ENCODE data around the gene DDX55. TPM values are rescaled to one million over a fixed set of nuclear protein-coding genes. Genes with fewer than 3 reads are reported as not detected.

The DDX55 gene
- polyA plus RNA-seq, 1 donor, result 21.4 TPM

DNA sequence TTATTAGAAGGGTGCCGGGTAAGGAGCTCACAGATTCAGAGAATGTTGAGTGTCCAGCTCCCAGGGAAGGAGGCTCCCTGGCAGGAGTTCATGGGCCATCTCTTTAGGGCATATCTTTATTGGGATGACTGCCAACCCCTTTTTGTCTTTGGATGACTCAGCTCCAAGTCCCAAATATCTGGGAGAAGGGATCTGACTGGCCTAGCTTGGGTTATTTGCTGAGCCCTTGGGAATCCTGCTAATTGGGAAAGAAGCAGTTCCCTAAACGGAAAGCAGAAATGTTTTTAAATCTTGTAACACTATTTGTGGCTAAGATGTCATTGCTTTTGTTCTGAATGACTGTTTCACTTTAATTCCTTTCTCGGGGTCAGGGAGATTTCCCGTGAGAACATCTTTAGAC, 12.6 kb downstream of the DDX55 start:
- DNase-seq, result no peak

DNA sequence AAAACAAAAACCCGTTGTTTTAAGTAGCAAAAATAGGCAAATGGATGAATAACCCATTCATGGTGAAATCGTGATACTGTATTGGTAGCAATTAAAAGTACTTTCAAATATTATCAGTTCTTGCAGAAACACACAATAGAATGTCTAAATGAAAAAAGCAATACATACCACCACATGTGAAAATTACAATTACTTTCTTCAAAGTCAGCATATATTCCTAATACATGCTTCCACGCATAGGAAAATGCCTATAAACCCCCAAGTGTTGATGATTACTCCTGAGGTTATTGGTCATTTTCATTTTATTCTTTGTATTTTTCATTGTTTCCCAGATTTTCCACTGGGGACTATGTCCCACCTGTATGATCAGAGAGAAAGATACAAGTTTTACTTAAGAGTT, 15.2 kb downstream of the DDX55 start:
- no peak for DNase-seq

DNA sequence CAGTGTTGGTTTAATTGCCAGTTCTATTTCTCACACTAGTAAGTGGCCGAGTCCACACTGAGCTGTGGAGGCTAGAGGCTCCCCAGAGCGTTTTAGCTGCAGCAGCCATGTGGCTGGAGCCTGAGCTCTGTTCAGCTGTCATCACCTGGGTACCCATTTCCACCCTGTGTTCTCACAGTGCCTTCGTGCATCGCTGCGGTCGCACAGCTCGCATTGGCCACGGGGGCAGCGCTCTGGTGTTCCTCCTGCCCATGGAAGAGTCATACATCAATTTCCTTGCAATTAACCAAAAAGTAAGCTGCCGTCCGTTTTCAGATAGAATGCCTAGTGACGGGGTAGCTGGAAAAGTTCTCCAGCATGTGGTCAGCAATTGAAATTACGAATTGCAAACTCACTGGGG, 15.7 kb downstream of the DDX55 start:
- no peak for DNase-seq

DNA sequence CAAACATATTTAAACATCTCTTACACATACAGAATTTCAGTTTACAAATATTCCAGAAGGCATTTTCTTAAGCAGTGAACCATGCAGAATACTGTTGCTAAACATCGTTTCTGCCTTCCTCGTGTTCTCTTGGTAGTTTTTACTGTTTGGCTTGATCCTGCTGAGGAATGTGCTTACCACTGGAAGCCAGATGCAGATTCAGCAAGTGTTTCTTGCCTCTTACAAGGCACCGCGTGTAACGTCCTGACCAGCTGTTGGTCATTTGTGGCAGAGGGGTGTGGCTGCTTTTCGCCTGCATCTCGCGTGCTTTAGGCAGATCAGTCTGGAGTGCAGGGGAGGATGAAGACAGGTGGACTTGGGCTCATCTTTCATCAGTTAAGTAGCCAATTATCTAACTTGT, 19.2 kb downstream of the DDX55 start:
- no peak for DNase-seq

DNA sequence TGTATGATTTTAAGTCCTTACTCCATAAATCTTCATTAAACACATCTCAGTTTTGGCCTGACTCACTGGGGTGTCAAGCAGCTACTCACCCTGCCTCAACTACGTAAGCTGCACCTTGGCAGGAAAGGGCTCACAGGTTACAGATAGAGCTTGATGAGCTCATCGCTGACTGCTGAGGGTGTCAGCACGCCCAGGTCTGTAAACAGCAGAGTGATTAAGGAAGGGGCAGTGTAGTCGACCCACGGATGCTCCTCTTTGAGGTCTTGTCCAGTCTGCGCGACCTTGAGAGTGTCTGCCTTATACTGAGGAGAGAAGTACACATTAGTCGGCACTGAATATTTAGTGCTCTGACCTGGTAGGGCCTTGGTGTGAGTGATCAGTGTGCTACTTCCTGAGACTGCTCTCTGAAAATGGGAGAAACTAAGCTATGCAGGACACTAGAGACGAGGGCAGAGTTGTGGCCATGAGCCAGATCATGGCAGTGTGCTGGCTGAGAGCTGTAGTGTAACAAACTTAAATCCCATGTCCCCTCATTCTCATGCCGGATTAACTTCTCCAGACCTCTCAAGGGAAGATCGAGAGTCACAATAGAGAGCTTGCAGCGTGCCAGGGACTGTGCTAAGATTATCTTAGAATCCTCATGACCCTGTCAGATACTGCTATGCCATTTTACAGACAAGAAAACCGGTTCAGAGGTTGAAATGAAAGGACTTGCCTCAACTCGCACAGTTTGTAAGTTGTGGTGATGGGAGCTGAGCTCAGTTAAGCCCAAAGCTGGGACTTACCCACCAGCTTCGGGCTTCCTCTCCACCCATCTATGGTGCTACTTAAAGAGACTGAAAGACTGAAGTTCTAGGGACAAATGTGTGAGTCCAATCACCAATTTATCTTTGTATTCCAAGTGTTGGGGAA, 20.0 kb downstream of the DDX55 start:
- no peak for DNase-seq

DNA sequence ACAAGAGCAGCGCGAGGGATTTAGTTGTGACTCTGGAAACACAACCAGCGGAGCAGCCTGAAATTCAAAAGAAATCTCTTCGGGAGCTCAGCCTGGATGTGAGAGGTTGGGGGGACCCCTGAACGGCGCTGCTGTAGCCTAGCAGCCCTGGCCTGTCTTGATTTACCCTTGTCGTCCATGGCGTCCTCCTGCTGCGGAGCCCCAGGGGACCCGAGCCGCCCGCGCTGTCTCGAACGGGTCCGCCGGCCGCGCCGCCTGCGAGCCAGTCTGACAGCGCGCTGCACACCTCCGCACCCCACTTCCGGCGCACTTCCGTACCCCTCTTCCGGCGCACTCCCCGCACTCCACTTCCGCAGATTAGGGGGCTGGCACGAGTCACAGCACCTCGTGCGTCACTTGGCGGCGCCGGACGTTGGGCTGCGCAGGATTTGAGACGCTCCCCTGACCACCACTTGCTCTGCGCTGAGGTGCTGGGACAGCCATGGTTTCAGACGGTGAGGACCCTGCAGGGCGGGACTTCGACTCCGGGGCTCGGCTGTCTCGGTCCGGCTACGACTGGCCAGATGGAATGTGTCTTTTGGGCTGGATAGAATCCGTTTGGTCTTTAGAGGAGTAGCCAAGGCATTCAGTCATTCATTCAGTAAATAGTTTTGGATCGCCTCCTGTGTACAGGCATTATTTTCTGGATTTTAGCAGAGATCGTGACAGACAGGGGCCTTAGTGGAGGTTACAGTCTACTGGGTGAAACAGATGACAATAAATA, 31.7 kb downstream of the DDX55 start, which contains the start of the genes EIF2B1 and GTF2H3:
Gene EIF2B1, minus strand, starts transcription at position 308 of the 763 bp plus-strand sequence. Its CDS starts 129 bp downstream, at position 179.
Gene GTF2H3, plus strand, starts transcription at position 451 of the 763 bp plus-strand sequence. Its CDS starts 31 bp downstream, at position 482.
- DNase-seq, result peak; percentile 98

DNA sequence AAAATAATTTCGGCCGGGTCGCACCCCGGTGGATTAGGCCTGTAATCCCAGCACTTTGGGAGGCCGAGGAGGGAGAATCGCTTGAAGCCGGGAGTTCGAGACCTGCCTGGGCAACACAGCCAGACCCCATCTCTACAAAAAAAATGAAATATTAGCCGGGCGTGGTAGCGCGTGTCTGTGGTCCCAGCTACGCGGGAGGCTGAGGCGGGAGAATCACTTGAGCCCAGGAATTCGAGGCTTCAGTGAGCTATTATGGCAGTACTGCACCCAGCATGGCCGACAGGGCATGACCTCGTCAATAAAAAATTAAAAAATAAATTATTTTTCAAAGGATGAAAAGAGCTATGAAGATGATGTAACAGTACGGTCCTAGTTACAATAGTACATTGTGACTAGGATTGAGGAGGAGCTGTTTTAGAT, 32.3 kb downstream of the DDX55 start:
- DNase-seq, result no peak

DNA sequence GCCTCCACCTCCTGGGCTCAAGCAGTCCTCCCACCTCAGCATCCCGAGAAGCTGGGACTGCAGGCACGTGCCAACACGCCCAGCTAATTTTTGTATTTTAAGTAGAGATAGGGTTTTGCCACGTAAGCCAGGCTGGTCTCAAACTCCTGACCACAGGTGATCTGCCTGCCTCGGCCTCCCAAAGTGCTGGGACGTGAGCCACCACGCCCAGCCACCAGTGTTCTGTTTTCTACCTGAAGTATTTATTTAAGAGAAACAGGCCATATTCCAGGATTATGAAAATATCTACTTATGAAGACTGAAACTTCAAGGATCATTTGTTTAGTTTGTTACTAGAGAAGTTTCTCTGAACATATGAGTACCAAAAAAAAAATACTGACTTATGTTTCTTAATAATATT, 42.0 kb downstream of the DDX55 start:
- no peak for DNase-seq

DNA sequence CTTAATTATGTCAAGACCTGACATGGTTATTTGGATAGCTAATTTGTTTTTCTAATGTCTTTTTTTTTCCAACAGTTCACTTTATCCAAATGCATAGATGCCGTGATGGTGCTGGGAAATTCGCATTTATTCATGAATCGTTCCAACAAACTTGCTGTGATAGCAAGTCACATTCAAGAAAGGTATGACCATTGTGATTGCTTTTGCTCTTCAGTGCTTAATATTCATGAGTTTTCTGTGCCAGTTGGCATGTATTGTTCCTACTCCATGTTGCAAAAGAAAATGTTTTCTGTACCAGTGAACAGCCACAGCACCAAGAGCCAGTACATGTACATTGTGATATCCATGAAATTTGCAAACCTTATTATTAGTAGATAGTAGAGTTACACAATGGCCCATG, 43.5 kb downstream of the DDX55 start:
- no peak for DNase-seq

DNA sequence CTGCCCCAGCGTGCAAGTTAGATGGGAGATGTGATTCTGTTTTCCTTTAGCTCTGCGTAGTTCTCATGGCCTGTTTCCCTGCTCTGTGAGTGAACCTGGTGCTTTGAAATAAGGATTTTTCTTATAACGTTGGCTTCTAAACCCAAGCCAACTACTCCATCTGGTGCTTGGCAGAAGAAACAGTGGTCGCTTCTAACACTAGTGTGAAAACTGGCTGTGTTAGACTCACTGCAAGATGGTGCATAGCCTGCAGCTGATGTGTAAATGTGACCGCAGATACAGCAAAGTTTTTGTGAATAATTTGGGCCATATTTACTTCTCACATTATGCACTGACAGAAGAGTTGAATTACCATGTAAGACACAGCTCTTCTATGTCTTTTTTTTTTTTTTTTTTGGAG, 44.0 kb downstream of the DDX55 start:
- DNase-seq, result no peak

DNA sequence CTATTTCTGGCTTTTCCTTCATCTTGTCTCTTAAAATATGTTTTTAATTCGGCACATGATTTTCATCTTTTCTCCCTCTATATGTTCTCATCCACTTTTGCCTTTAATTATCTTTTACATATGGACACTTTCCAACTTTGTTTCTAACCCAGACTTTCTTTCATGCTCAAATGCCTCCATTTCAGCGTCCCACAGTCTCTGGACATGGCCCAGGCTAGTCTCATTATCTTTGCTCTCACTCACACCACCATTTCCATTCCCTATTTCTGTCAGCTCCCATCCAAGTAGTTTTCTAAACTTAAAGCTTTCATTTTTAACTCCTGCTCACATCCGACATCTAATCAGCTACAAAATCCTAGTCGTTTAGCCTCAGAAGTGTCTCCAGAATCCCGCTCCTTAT, 46.5 kb downstream of the DDX55 start:
- no peak for DNase-seq

DNA sequence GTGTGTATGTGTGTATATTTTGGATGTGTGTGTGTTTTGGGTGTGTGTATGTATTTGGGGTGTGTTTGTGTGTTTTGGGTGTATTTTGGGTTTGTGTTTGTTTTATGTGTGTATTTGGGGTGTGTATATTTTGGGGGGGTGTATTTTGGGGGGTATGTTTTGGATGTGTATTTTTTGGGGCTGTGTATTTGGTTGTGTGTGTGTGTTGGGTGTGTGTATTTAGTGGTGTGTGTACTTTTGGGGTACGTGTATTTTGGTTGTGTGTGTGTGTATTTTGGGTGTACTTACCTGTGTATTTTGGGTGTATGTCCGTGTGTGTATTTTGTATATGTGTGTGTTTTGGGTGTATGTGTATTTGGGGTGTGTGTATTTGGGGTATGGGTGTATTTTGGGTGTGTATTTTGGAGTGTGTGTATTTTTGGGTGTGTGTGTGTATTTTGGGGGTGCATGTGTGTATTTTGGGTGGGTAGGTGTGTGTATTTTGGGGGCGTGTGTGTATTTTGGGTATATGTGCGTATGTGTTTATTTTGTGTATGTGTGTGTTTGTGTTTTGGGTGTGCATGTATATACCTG, 52.3 kb downstream of the DDX55 start:
- no peak for DNase-seq

DNA sequence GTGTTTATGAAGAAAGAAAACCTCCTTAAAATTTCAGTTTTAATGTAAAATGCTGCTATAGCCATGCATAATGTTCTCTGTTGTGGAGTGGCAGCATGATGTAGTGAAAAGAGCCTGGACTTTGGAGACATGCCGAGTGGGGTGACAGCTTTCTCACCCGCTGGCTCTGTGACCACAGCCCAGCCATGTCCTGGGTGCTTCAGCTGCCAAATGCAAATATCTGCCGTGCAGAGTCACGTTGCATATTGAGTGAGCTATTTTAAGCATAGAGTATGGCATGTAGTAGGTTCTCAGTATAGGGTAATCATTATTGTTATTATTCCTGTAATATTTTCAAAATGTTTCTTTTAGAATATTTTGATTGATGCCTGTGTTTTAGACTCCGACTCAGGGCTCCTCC, 53.5 kb downstream of the DDX55 start:
- no peak for DNase-seq

DNA sequence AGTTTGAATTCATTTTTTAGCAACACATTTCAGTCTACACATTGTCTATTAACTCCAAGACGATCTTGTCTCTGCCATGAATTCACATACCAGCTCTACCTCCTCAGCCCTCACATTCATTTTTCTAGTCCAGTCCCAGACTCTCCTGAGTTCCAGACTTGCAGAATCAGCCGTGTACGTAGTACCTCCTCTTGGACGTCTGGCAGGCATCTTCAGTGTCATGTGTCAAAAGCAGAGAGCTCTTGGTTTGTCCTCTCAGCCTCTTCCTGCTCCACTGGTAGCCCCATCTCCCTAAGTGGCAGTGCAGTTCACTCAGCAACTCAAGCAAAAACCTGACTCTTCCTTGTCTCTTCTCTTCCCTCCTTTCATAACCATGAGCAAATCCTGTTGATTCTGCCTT, 54.5 kb downstream of the DDX55 start:
- DNase-seq, result no peak

DNA sequence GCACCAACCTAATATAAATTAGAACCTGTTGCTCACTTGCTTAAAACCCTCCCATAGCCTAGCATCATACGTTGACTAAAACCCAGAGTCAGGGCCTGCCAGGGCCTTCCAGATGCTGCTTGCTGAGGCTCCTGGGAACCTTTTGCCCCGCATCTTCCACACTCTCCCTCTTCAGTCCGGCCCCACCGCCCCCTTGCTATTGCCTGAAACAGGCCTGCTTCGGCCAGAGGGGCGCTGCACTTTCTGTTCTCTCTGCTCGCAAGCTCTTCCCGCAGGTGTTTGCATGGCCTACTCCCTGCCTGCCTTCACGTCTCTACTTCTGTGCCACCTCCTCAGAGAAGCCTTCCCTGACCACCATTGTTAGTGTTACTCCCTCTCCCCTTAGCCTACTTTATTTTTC, 55.3 kb downstream of the DDX55 start:
- DNase-seq, result no peak

DNA sequence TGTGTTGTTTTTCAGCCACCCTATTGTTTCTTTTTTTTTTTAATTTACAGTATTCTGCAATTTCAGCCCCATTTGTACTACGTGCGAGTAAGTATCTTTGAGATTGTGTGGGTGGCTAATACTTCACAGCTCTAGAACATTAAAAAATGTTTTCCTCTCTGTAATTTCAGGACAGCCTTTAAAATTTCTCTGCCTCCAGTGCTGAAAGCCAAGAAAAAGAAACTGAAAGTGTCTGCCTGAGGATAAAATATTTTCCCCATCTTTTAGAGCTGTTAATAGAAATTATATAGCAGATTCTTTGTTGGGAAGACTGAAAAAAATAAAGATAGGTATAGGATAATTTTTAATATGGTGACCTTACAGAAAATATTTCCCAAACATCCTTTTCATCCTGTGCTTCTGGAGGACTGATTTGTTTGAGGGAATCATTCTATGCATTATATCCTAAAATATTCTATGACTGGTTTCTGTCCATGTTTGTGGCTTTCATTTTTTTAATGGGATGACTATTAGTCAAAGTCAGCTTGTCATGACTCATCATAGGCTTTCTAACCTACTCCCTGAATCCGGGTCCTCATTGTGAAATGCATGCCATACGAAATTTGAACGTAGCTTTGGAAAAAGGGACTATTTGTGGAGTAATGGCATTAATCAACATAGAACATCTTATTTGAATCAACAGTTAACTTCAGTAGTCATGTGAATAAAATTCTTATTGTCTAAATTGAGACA, 58.3 kb downstream of the DDX55 start:
- DNase-seq, result no peak

DNA sequence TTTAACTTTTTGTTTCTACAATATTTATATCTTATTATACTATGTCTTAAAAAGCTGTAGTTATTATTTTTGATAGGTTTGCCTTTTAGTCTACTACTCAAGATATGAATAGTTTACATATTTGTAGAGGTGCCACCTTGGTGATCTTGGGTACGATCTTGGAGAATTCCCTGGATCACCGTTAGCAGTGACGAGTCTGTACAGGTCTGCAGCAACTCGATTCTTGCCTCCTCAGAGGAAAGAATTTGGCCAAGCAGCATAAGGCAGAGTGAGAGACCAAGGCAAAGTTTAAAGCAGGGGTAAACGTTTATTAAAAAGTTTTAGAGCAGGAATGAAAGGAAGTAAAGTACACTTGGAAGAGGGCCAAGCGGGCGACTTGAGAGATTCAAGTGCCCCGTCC, 65.9 kb downstream of the DDX55 start:
- no peak for DNase-seq

Other genes starting within 250 kb of the DDX55 start
- 18.7 TPM for gene SBNO1, start 237.3 kb upstream of the DDX55 start, polyA plus RNA-seq (ENCODE audit: insufficient read length)
- 35.0 TPM for gene KMT5A, start 218.0 kb upstream of the DDX55 start, polyA plus RNA-seq (ENCODE audit: insufficient read length)
- gene RILPL2, start 165.4 kb upstream of the DDX55 start, polyA plus RNA-seq (ENCODE audit: insufficient read length), result 1.8 TPM
- gene SNRNP35, start 144.0 kb upstream of the DDX55 start, polyA plus RNA-seq (ENCODE audit: insufficient read length), result 34.3 TPM
- 31.1 TPM for gene RILPL1, start 68.4 kb upstream of the DDX55 start, polyA plus RNA-seq (ENCODE audit: insufficient read length)
- gene TMED2, start 17.5 kb upstream of the DDX55 start, polyA plus RNA-seq (ENCODE audit: insufficient read length), result 134 TPM
- 44.0 TPM for gene EIF2B1, start 31.6 kb downstream of the DDX55 start, polyA plus RNA-seq (ENCODE audit: insufficient read length)
- gene GTF2H3, start 31.7 kb downstream of the DDX55 start, polyA plus RNA-seq (ENCODE audit: insufficient read length), result 26.5 TPM
- gene TCTN2, start 69.0 kb downstream of the DDX55 start, polyA plus RNA-seq (ENCODE audit: insufficient read length), result 8.1 TPM
- gene ATP6V0A2, start 110.3 kb downstream of the DDX55 start, polyA plus RNA-seq (ENCODE audit: insufficient read length), result 15.6 TPM
- gene DNAH10, start 160.2 kb downstream of the DDX55 start, polyA plus RNA-seq (ENCODE audit: insufficient read length), result 1.3 TPM

Measured in hindlimb muscle (tissue), 1 donor.